Peyer's patch (tissue), 4 donors: ENCODE results near the gene LDLRAD3.

ENCODE experiments used
- CTCF ChIP-seq, 6 experiments: fragments of 450-650 bp in 4 of 6; fragments of 200-600 bp in 2 of 6; sonication (generic) in 1 of 6; IDR thresholded peaks; one replicate each; pipeline ENCODE4 v1.5.1; 2017 to 2019; ENCODE audit warnings: antibody characterized with exemption in 6 of 6, mild to moderate bottlenecking in 3 of 6, moderate library complexity in 1 of 6
- POLR2A ChIP-seq, 2 donors: fragments of 450-650 bp; IDR thresholded peaks; one replicate each; pipeline ENCODE4 v1.5.1; 2017; ENCODE audit warnings: antibody characterized with exemption in 2 of 2, mild to moderate bottlenecking in 2 of 2, moderate library complexity in 2 of 2

GRCh38 chr11:36193290-36193619, 249.4 kb downstream of the LDLRAD3 start:
- TF ChIP-seq CTCF (IDR thresholded peaks at IDR 0.05) (no peak), POLR2A (IDR thresholded peaks at IDR 0.05) (no peak)
